K562 (cell line): ENCODE results near the gene TOM1L1. TPM values are rescaled to one million over a fixed set of nuclear protein-coding genes. Genes with fewer than 3 reads are reported as not detected.

ENCODE experiments used
- ATAC-seq: fragments of 200-7000 bp; cut with Tn5 transposase; 3 replicates; pipeline ENCODE4 v1.9.1; 2020; ENCODE audit warnings: moderate library complexity
- BruUV-seq: library from RNA; stranded (reverse); fragments of 400-500 nt; replicated peaks from 2 replicates; lab custom pipeline; 2021; lab: Mats Ljungman, UMichigan
- CTCF ChIA-PET: fragments of 300-600 bp; formaldehyde crosslinking; extraction: SDS; loops from one replicate; lab custom pipeline; 2021; ENCODE audit warnings: low intra/inter-chr PET ratio; lab: Yijun Ruan, JAX
- POLR2A ChIA-PET: fragments of 300-600, 350-650 bp; sonication (Branson Sonifier 250); formaldehyde crosslinking; extraction: SDS; loops from one replicate; lab custom pipeline; 2021; ENCODE audit warnings: antibody characterized with exemption, inconsistent platforms; lab: Yijun Ruan, JAX
- DNase-seq, 4 experiments: peaks; one replicate each; pipeline versions ENCODE4 v3.0.0 to v3.0.0-alpha.2; 2011 to 2018; ENCODE audit warnings: low spot score in 3 of 4, mixed read lengths in 3 of 4; ENCODE audit errors: extremely low read depth in 1 of 4
- FAIRE-seq: peaks from 2 replicates; lab custom pipeline; 2011; peaks lifted over from hg19 to GRCh38; lab: Jason Lieb, UNC
- H2AFZ ChIP-seq: 2 replicates; pipeline ENCODE4 v1.6.0; 2011; ENCODE audit warnings: low read depth, low read length, control low read depth, inconsistent platforms
- H3K27ac ChIP-seq: fragments of 200-600 bp; 3 replicates; pipeline ENCODE4 v1.8.0; 2011; ENCODE audit warnings: low read depth, mild to moderate bottlenecking, control low read depth, inconsistent platforms, low read length, moderate library complexity, mixed read lengths; ENCODE audit errors: extremely low read depth
- H3K27me3 ChIP-seq, 2 experiments: fragments of 300-600 bp in 1 of 2; 2 replicates in 1 of 2; 3 replicates in 1 of 2; pipeline versions ENCODE4 v1.6.0 to v1.8.0; 2011; ENCODE audit warnings: inconsistent platforms in 2 of 2, low read length in 2 of 2, mild to moderate bottlenecking in 1 of 2, mixed read lengths in 1 of 2, moderate library complexity in 1 of 2; ENCODE audit not compliant: control insufficient read depth in 2 of 2, insufficient read depth in 2 of 2
- H3K36me3 ChIP-seq: fragments of 300-600 bp; 3 replicates; pipeline ENCODE4 v1.8.0; 2011; ENCODE audit warnings: mild to moderate bottlenecking, low read length, inconsistent platforms; ENCODE audit not compliant: control insufficient read depth, insufficient read depth
- H3K4me1 ChIP-seq, 2 experiments: fragments of 200-600 bp in 1 of 2; replicated peaks in 1 of 2; 2 replicates in 1 of 2; 3 replicates in 1 of 2; pipeline versions ENCODE4 v1.5.1 to v1.8.0; 2011; ENCODE audit warnings: inconsistent platforms in 2 of 2, low read length in 2 of 2, mild to moderate bottlenecking in 1 of 2, mixed read lengths in 1 of 2, moderate library complexity in 1 of 2; ENCODE audit not compliant: control insufficient read depth in 2 of 2, insufficient read depth in 2 of 2
- H3K4me2 ChIP-seq: 2 replicates; pipeline ENCODE4 v1.6.1; 2011; ENCODE audit warnings: low read length, control low read depth, inconsistent platforms, mixed read lengths; ENCODE audit not compliant: insufficient read depth
- H3K4me3 ChIP-seq: fragments of 200-600 bp; sonication (generic), shearing (Covaris generic); 2 replicates; pipeline ENCODE4 v1.5.1; 2016; ENCODE audit warnings: control low read depth, inconsistent platforms
- H3K79me2 ChIP-seq: fragments of 200-600 bp; 3 replicates; pipeline ENCODE4 v1.8.0; 2011; ENCODE audit warnings: low read length, inconsistent platforms; ENCODE audit not compliant: control insufficient read depth, insufficient read depth
- H3K9ac ChIP-seq, 2 experiments: 2 replicates each; pipeline versions ENCODE4 v1.6.0 to v1.6.1; 2011; ENCODE audit warnings: low read depth in 2 of 2, low read length in 2 of 2, control low read depth in 1 of 2, inconsistent platforms in 1 of 2, mild to moderate bottlenecking in 1 of 2, mixed read lengths in 1 of 2; ENCODE audit not compliant: insufficient read depth in 1 of 2
- H3K9me1 ChIP-seq: one replicate; pipeline ENCODE4 v1.6.0; 2011; ENCODE audit warnings: inconsistent platforms, mild to moderate bottlenecking, low read length, moderate library complexity; ENCODE audit not compliant: control insufficient read depth, insufficient read depth
- H3K9me3 ChIP-seq: replicated peaks from 2 replicates; pipeline ENCODE4 v1.5.1; 2011; ENCODE audit warnings: low read depth, low read length, inconsistent platforms; ENCODE audit not compliant: control insufficient read depth, insufficient read depth
- H4K20me1 ChIP-seq: replicated peaks from 2 replicates; pipeline ENCODE4 v1.6.1; 2011; ENCODE audit warnings: low read length, inconsistent platforms, mixed read lengths; ENCODE audit not compliant: control insufficient read depth, insufficient read depth
- CREB3 ChIP-seq: fragments of 450-650 bp; conservative IDR thresholded peaks from 2 replicates; pipeline ENCODE4 v1.6.1; 2016; ENCODE audit warnings: missing genetic modification characterization, low read depth, mild to moderate bottlenecking, missing compliant biosample characterization, moderate library complexity
- HES1 ChIP-seq: fragments of 450-650 bp; IDR thresholded peaks from 2 replicates; pipeline ENCODE4 v1.6.1; 2016; ENCODE audit warnings: low read depth, mild to moderate bottlenecking, moderate library complexity
- L3MBTL2 ChIP-seq: fragments of 450-650 bp; IDR thresholded peaks from 2 replicates; pipeline ENCODE4 v1.6.1; 2016; ENCODE audit warnings: mild to moderate bottlenecking, moderate library complexity
- NCOA6 ChIP-seq: fragments of 450-650 bp; IDR thresholded peaks from 2 replicates; pipeline ENCODE4 v1.6.1; 2017; ENCODE audit warnings: mild to moderate bottlenecking
- NELFE ChIP-seq: IDR thresholded peaks from 2 replicates; pipeline ENCODE4 v1.6.1; 2011; ENCODE audit warnings: mild to moderate bottlenecking; ENCODE audit not compliant: insufficient read depth, insufficient read length
- PHF20 ChIP-seq: fragments of 450-650 bp; IDR thresholded peaks from 2 replicates; pipeline ENCODE4 v1.6.1; 2018; ENCODE audit not compliant: partially characterized antibody
- TRIM25 ChIP-seq: fragments of 450-650 bp; IDR thresholded peaks from 2 replicates; pipeline ENCODE4 v1.7.0; 2016; ENCODE audit warnings: borderline replicate concordance
- ZBTB9 ChIP-seq: fragments of 450-650 bp; formaldehyde crosslinking; IDR thresholded peaks from 2 replicates; pipeline ENCODE4 v1.4.0; 2020; ENCODE audit warnings: mild to moderate bottlenecking, moderate library complexity
- ZFP36 ChIP-seq: fragments of 150-350 bp; IDR thresholded peaks from 2 replicates; pipeline ENCODE4 v1.6.1; 2018; ENCODE audit warnings: low read length, low read depth; ENCODE audit not compliant: partially characterized antibody
- ZNF121 ChIP-seq: sonication (generic); formaldehyde crosslinking; conservative IDR thresholded peaks from 2 replicates; pipeline ENCODE4 v1.8.0; 2022; ENCODE audit warnings: missing genetic modification reagents
- ZNF277 ChIP-seq: fragments of 250-450 bp; sonication (Bioruptor Pico); IDR thresholded peaks from 2 replicates; pipeline ENCODE4 v1.8.0; 2022; ENCODE audit warnings: inconsistent platforms, mild to moderate bottlenecking, moderate library complexity, borderline replicate concordance
- ZNF280B ChIP-seq: fragments of 250-450 bp; sonication (Bioruptor Pico); IDR thresholded peaks from 2 replicates; pipeline ENCODE4 v1.5.1; 2021; ENCODE audit warnings: mild to moderate bottlenecking
- ZNF408 ChIP-seq: fragments of 250-450 bp; sonication (Bioruptor Pico); IDR thresholded peaks from 2 replicates; pipeline ENCODE4 v1.4.0; 2020; ENCODE audit warnings: low read depth, mild to moderate bottlenecking, moderate library complexity
- ZNF668 ChIP-seq: fragments of 250-450 bp; sonication (Bioruptor Pico); IDR thresholded peaks from 2 replicates; pipeline ENCODE4 v1.8.0; 2022; ENCODE audit warnings: mild to moderate bottlenecking, inconsistent platforms
- WGBS: fragments of 100-300 bp; shearing (Covaris generic); methylation state at CpG from one replicate; pipeline ENCODE4 v1.1.6; 2016; ENCODE audit warnings: low coverage, mixed read lengths; ENCODE audit not compliant: insufficient coverage; ENCODE audit errors: missing lambda C conversion rate; 5-methylcytosine and 5-hydroxymethylcytosine counted together
- in situ Hi-C: fragments of 300-500 bp; cut with MboI; formaldehyde crosslinking; loops from 4 replicates; pipeline ENCODE4 v1.15.0; 2018; ENCODE audit warnings: inconsistent platforms, mixed read lengths
- intact Hi-C: fragments of 100-400 bp; cut with micrococcal nuclease; formaldehyde crosslinking; loops from 2 replicates; pipeline ENCODE4 v1.14.2; 2022
- polyA plus RNA-seq, 8 experiments: library from polyadenylated mRNA; depleted of rRNA in 4 of 8; stranded (reverse) in 5 of 8; unstranded in 3 of 8; fragments of >200 nt; fragmentation: Nextera tagmentation in 2 of 8; fragmentation: Illumina TruSeq in 1 of 8; extraction: Ambion mirVana in 2 of 8; extraction: Trizol in 1 of 8; gene quantifications; 2 replicates each; pipeline versions ENCODE4 v1.2.1 to v1.2.3, GENCODE V29; 2011 to 2014; ENCODE audit warnings: inconsistent platforms in 1 of 8, missing spikeins in 1 of 8
- total RNA-seq, 7 experiments: library from RNA; depleted of rRNA in 6 of 7; stranded (reverse); fragments of >200 nt in 6 of 7; fragmentation: Illumina TruSeq in 2 of 7; extraction: Trizol in 2 of 7; gene quantifications; 2 replicates each; pipeline versions ENCODE4 v1.2.1 to v1.2.3, GENCODE V29; 2011 to 2021; ENCODE audit warnings: low replicate concordance in 1 of 7

TOM1L1 gene
- total and polyA plus RNA-seq, 9 of the 15 experiments (the other 6 are each of a cell fraction or from before 2014, with no cell fraction given): 21.3 to 74.3 (median 31.0) TPM

- TF ChIP-seq L3MBTL2: no peak
- no peak for TF ChIP-seq ZFP36
- TF ChIP-seq ZNF280B (CRISPR knock-in tag): no peak
Measured at GRCh38 chr17:54920819-54921218, 20.2 kb downstream of the TOM1L1 start (continued).

- Histone ChIP-seq H3K27me3 (no peaks in the 10 kb centered on the region), H3K9me3 (no peaks in the 10 kb centered on the region), H3K4me3 (no peak overlapping the region), H4K20me1 (no peaks in the 10 kb centered on the region), H3K36me3 (peaks cover 4% of the 10 kb centered on the region), H3K9me1 (no peaks in the 10 kb centered on the region), H3K9ac (no peak overlapping the region), H2AFZ (no peak overlapping the region), H3K4me2 (no peak overlapping the region), H3K79me2 (no peaks in the 10 kb centered on the region), H3K4me1 (no peaks in the 10 kb centered on the region), H3K27ac (no peak overlapping the region)
- POLR2A ChIA-PET: no interaction called here
- ATAC-seq (no peak), DNase-seq (no peak), FAIRE-seq (no peak)
- in situ Hi-C loops (no loop called here), intact Hi-C loops (no loop called here)
- 80% methylated on average over 4 of the region's 5 CpGs for WGBS
- CTCF ChIA-PET: no interaction called here
- no TSS peak for BruUV-seq
- no peak for TF ChIP-seq TRIM25
- TF ChIP-seq ZNF277: no peak
- TF ChIP-seq ZNF668 (CRISPR knock-in tag): no peak
- no peak for TF ChIP-seq PHF20
- no peak for TF ChIP-seq NCOA6
- no peak for TF ChIP-seq ZNF408 (CRISPR knock-in tag)
- TF ChIP-seq NELFE: no peak
- TF ChIP-seq HES1: no peak
- TF ChIP-seq ZNF121 (CRISPR knock-in tag): no peak
- TF ChIP-seq CREB3 (tag): no peak
- no peak for TF ChIP-seq ZBTB9 (CRISPR knock-in tag)
Measured at GRCh38 chr17:54924405-54924804, 23.8 kb downstream of the TOM1L1 start.
